HK-2 (cell line): ENCODE measurements around the gene KLF5.

Source experiments
- DNase-seq: peaks from one replicate; pipeline ENCODE4 v3.0.0-alpha.2; 2018; ENCODE audit not compliant: unreplicated experiment

The KLF5 gene

DNA sequence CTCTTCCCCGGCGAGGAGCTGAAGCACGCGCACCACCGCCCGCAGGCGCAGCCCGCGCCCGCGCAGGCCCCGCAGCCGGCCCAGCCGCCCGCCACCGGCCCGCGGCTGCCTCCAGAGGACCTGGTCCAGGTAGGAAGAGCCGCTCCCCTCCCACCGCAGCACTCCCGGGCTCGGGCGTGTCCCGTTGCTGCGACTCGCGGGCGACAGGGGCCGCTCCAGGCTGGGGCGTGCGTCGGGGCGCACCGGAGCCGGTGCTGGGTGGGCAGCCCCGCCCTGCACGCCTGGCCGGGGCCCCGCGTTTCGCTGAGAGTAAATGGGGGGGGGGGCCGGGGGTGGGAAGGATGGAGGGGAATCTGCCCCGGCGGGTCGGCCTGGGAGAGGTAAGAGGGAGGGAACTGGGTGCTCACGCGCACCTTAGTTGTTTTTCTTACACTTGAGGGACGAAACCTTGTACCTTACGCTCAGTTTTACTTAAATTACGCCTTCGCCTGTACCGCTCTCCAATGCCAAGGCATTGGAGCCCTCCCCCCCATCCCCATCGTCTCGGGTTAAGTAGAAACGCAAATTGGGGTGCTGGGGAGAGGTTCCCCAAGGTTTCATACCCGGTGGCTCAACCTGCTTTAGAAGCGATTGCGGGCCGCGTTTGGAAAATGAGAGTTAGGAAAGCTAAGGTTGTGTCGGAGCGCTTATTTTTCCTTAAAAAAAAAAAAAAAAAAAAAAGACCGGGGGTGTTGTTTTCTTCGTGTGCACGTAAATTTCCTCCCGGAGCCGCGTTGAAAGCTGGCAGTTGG, 850 bp downstream of the KLF5 start:
- peak; percentile 59 for DNase-seq

DNA sequence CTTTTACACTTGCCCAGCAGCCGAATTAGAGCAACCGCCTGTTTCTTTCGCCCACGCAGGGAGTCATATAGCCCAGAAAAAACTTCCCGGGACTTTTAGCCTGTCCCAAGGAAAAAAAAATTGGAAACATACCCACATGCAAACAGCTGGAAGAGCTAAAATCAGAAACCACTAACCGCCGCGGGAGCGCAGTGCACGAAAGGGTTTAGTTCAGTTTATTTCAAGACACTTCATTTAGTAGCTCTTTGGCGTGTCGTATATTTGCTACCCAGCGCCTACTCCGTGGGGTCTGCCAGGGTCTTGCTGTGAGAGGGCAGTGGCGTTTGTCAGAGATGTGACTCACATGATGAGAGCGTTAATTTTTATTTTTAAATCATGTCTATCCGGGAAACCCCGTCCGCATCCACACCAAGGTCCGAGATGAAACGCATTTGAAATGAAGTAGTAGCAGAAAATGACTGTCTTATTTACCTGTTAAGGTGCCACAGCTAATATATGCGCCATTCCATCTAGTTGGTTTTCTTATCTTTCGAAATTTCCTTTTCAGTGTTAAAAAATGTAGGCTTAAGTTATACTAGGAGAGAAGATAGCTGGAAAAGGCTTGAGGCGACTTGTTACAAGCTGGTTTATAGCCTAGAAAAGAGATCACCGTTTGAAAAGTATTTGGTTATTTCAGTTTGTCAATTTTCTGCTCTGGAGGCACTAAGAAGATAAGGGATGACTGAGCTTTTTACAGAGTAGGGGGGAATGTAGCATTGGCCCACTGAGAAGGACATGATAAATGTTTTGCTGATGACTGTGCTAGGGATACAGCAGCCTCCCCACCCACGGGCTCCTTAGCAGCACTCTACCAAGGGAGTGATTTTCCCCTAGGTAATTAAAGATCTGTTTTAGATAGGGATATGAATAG, 1.7 kb downstream of the KLF5 start:
- DNase-seq = peak; percentile 11

DNA sequence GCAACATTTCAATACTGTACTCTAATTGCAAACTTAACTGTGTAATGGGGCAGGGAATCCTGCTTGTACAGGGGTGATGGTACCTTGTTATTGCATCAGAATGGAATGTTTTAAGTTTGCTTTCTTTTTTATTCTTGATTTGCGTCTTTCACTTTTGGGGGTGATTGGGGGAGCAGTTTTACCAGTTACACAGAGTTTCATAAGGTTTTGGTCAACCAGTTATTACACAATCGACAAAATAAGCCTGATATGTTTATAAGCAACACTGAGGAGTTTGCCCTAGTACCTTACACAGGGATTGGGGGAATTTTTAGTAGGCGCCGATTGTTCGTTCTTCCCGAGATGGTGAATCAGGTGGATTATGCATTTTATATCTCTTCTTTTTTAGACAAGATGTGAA, 2.7 kb downstream of the KLF5 start:
- DNase-seq = no peak

DNA sequence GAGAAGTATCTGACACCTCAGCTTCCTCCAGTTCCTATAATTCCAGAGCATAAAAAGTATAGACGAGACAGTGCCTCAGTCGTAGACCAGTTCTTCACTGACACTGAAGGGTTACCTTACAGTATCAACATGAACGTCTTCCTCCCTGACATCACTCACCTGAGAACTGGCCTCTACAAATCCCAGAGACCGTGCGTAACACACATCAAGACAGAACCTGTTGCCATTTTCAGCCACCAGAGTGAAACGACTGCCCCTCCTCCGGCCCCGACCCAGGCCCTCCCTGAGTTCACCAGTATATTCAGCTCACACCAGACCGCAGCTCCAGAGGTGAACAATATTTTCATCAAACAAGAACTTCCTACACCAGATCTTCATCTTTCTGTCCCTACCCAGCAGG, 3.1 kb downstream of the KLF5 start:
- no peak for DNase-seq

DNA sequence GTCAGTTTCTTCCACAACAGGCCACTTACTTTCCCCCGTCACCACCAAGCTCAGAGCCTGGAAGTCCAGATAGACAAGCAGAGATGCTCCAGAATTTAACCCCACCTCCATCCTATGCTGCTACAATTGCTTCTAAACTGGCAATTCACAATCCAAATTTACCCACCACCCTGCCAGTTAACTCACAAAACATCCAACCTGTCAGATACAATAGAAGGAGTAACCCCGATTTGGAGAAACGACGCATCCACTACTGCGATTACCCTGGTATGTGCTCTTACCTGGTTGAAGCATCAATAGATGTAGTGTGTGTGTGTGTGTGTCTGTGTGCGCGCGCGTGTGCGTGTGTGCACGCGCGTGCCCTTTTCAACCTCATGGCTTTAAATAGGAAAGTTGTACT, 3.7 kb downstream of the KLF5 start:
- DNase-seq = no peak

DNA sequence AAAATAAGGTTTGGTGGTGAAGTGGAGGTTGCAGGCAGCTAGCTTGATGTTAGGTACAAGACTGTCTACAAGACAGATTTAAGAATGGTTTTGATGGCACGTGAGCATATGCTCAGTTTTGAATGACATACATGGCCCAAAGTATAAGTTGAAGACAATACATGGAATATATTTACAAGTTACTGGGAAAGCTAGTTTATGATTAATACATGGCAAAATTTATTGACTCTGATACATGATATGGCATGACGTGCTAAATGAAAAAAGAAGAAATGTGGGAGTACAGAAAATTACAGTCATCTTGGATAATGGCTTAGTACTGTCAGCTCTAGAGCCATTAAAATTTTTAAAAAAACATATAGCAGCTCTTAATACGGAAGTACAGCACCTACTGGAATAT, 4.4 kb downstream of the KLF5 start:
- no peak for DNase-seq

DNA sequence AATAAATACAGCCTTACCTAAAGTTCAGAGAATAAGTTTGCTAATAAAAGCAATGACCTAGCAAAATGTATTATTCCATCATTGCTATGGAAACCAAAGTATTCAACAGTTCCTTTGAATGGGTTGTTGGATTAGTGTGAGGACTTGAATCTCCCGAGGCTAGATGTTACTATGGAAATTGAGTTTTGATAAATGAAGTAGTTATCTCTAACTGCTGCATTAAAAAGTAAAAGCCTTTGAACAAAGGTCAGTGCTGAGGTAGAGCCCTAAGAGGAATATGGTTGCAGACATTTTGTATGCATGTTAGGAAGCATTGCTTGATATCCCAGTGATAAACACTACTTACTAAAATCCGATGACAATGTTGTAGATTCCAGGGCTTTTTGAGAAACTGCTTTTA, 6.2 kb downstream of the KLF5 start:
- DNase-seq = no peak

DNA sequence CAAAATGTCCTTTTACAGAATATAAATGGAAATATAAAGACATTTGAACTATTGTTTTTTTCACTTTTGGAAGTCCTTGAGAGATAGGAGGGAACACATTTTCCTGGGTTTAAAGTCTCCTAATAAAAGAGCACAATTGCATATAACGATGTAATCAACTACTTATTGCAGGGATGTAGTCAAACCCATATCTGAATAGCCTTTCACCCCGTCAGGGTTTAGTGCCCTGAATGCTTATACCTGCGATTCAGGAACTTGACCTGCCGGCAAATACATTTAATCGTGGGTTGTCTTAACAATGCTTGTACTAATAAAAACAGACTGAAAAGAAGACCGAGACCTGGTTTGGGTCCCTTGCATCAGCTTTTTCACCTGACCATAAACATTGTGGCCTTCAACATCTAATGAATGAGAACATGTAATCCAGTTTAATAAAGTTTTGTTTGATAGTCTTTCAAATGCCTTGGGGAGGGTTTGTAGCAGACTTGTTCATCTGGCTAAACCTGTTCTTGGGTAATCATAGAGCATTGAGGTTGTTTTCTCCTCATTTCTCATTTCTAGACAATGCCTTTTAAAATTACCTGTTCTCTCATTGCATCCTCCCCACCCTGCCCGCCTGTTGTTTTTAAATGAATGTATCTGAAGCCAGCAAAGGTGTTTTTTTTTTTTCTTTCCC, 7.0 kb downstream of the KLF5 start:
- DNase-seq = no peak

DNA sequence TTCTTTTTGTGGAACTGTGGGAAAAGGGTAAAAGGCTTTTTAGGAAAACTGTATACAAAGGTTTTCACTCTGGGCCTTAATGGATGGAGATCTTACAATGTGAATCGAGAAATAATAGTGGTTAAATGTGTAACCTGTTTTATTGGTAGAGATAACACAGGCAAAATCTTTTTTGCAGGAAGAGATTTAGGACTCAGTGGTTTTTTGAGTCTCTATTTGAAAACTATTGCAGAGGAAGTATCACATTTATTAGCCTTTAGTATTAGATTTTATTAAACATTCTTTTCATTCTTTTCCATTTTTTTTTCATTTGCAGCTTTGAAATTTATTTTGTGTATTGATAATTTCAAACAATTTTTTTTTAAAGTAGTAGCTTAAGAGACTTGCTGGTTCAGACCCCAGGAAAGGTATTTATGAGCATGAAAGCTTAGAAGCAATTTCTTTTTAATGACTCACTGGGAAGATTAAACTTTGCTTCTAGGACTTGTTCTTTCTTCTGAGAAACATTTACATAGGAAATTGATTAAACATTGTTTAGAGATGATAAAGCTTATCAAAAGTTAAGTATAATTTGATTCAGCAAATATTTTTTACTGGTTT, 10.5 kb downstream of the KLF5 start:
- no peak for DNase-seq

DNA sequence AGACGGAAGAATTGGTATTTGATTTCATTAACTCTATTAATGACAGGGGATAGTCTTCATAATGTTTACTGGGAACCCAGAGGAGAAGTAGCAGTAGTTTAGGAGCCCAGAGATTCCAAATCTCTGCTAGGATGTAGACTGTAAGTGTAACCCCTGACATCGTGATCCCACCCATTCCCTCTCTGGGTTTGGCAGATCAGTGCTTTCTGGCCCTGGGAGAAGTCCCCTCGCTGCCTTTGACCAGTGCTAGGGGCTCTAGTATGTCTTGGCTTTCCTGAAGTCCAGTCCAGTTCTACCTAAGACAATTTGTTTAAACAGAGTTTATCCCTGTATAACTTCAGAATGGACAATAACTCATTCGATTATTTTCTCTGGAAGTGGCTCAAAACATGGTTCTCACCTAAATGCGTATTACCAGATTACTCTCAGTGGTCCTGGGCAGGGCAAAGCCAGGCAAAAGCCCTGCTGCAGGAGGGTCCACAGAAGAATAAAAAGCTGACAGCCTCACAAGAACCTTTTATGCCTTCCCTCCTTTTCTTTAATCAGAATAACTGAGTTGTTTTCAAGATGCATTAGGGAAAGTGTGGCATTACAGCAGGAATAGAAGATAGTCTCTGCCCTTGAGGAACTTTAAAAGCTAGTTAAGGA, 11.8 kb downstream of the KLF5 start:
- no peak for DNase-seq

DNA sequence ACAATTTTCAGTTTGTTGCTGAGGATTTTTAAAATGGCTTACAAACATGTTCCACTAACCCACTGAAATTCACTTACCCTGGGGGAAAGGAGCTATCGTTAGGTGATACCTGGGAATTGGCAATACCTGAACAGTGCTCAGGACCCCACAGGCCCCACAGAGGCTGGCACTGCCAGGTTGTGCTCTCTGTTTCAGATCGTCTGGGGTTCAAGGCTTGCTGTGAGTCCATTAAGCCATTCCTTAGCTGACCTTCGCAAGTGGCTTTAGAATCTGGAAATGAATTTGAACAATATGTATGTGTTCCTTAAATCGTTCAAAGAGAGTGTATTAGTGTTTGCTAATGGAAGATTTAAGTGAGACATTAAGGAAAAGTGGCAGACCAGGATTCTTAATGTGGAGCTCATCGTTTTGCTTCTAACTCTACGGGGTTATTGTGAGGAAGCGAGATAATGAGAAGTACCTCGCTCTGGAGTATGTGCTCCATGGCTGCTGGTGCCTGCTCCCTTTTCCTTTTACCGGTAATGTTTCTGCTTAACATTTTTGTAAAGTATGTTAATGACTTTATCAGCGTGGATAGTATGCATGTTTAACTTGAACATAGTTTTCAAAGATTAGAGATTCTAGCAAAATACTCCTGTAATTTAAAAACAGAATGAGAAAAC, 13.6 kb downstream of the KLF5 start:
- no peak for DNase-seq

DNA sequence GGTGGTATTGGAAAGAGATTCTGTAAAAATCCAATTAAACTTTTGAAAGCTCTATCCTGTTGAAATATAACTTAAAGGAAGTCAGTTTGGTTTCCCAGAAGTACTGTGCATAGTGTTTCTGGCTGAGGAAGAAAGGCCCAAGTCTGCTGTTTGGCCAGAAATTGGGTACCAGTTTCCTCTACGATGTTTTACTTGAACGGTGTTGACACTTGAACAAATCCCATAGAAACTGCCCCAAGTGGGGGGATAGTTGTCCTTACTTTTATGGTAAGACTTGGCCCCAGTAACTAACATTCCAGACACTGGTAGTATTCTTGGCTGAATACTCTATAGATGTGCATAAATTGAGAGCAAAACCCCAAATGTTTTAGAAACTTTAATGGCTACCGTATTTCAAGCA, 14.2 kb downstream of the KLF5 start:
- no peak for DNase-seq

DNA sequence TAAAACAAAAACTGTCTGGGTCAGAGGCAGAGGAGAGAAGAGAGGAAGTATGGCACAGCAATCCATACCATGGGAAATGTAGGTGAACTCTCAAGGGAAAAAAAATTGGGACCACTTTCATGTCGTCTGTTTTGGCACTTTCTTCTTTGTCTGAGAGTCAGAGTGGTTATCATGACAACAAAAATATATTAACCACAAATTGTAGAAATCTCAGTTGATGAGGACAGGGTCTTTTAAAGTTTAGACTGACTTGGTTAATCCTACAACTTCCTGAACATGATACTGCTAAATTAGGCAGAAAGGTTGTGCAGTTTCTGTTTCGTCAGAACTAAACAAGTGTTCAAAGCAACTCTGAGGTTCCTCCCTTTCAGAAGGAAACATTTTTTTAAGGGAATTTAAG, 15.2 kb downstream of the KLF5 start:
- no peak for DNase-seq

DNA sequence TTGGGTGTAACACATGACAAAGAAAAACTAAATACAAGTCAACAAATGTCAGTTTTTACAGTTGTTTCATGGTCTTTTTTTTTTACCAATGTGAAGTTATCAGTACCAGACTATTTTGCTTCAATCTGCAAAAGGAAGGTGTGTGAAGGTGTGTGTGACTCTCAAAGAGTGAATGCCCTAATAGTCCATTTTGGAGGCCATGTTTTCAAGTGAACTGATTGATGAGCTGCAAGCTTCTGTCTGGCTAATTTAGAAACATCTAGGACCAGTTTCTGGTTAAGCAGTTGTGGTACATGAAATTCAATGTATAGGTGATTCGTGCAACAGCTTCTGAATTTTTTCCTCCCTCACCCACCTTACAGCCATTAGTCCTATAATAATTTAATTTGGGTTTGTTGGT, 16.1 kb downstream of the KLF5 start:
- DNase-seq = no peak

DNA sequence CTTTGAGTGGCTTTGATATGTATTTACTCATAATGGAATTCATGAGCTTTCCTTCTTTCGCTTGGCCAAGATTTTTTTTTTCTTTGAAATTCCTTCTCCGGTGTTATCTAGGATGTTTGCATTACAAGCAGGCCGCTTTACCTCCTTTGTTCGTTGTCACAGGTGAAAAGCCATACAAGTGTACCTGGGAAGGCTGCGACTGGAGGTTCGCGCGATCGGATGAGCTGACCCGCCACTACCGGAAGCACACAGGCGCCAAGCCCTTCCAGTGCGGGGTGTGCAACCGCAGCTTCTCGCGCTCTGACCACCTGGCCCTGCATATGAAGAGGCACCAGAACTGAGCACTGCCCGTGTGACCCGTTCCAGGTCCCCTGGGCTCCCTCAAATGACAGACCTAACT, 16.7 kb downstream of the KLF5 start:
- DNase-seq = no peak

DNA sequence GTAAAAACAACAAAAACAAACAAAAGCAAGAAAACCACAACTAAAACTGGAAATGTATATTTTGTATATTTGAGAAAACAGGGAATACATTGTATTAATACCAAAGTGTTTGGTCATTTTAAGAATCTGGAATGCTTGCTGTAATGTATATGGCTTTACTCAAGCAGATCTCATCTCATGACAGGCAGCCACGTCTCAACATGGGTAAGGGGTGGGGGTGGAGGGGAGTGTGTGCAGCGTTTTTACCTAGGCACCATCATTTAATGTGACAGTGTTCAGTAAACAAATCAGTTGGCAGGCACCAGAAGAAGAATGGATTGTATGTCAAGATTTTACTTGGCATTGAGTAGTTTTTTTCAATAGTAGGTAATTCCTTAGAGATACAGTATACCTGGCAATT, 17.1 kb downstream of the KLF5 start:
- no peak for DNase-seq

DNA sequence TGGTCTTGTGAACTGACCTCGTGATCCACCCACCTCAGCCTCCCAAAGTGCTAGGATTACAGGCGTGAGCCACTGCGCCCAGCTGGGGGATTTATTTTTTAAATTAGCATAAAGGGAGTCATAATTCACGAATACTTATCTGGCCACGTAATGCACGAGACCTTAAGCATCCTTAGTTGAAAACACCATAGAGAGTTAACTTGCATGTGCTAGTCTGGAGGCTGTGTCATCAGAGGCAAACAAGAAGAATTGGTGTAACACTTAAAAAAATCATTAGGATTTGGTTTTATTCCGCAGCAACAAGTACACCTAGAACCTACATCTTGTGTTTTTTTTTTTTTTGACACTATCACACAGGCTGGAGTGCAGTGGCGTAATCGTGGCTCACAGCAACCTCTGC, 19.1 kb downstream of the KLF5 start:
- DNase-seq = no peak

DNA sequence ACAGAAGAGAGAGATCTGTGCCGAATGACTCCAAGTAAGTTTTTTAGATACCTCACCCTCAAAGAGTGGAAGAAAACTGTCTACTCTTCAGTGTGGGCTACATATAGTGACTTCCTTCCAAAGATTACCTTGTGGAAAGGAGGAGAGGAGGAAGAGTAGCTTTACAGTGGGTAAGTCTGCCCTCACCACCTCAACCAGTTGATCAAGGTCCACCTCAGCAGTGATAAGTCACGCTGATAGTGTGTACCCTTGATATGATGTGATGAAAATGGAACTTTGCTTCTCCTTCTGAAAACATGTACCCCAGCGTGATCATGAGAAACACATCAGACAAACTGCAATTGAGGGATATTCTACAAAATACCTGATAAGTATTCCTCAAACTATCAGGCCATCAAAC, 20.6 kb downstream of the KLF5 start:
- DNase-seq = no peak

DNA sequence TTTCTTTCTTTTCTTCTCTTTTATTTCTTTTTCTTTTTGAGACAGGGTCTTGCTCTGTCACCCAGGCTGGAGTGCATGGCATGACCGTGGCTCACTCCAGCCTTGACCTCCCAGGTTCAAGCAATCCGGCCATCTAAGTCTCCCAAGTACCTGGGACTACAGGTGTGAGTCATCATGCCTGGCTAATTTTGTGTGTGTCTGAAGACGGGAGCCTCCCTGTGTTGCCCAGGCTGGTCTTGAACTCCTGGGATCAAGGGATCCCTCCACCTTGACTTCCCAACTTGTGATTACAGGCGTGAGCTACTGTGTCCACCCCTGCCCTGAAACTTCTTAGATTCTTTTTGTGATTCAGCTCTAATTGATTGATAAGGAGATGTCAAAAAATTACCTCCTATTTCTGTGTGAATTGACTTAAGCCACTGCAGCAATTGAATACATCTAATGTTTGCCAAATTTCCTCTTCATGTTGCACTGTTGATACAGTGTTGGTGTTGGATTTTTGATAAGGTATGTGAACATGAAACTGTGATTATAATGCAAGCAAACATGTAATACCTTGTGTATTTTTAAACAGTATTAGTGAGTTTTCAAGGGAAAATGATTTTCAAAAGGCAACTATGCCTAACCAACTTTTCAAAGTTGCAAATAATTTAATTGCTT, 22.6 kb downstream of the KLF5 start:
- no peak for DNase-seq

DNA sequence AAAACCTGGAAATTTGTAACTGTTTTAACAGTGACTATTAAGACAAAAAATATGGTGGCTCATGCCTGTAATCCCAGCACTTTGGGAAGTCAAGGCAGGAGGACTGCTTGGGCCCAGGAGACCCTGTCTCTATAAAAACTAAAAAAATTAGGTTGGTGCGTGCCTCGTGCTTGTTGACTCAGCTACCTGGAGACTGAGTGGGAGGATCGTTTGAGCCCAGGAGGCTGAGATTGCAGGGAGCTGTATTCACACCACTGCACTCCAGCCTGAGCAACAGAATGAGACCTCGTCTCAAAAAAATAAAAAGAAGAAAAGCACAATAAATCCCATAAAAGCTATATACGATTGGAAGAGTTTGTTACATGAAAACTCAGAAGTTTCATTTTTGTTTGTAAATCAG, 23.7 kb downstream of the KLF5 start:
- no peak for DNase-seq

DNA sequence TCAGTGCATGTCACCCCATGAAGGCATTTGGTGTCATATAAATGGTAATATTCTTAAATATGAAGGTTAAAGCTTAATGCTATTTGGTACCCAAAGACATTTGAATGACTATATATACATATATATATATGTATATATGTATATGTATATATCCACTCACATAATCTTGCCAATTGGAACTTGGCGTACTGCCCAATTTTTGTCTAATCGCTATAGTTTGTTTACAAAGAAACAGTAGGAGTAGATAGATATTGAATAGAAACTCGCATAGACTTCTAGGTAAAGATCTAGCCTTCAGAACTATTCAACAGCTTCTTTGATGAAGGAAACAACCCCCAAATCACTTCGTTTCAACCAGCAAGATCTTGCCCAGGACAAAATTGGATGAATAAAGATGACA, 24.1 kb downstream of the KLF5 start:
- no peak for DNase-seq
